ENCODE measurements around the gene KIF16B. TPM values are rescaled to one million over a fixed set of nuclear protein-coding genes. Genes with fewer than 3 reads are reported as not detected.

The KIF16B gene
- total and polyA plus RNA-seq, 9 of the 15 experiments (the other 6 are each of a cell fraction or from before 2014, with no cell fraction given), result 1.00 to 10.6 (median 8.5) TPM

- TF ChIP-seq ZBTB33 (CRISPR knock-in tag; IDR thresholded peaks at IDR 0.05), result no peak
Observed at GRCh38 chr20:16385891-16386290, 187.4 kb downstream of the KIF16B start (continued).

DNA sequence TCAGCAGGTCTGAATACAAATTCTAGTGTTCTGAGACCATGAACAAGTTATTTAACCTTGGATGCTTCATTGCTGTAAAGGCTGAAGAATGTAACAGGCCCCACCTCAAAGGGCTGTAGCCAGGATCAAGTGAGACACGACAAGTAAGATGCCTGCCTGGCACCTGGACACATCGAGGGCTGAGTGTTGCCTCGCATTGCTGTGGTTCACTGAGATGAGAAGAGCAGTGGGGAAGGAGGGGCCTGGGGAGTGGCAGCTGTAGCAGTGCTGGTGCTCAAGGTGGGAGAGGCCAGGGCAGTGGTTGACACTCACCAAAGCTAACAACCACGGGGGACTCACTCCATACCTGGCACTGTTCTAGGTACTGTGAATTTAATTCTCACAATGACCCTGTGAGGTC, 187.8 kb downstream of the KIF16B start:
- FAIRE-seq (no peak), DNase-seq (ENCODE audit: extremely low read depth in 1 of 4, low spot score in 3 of 4) (no peak), ATAC-seq (no peak)
- Histone ChIP-seq H3K27ac (ENCODE audit: extremely low read depth, low read depth, low read length) (no peak overlapping the region), H3K9me1 (ENCODE audit: control insufficient read depth, insufficient read depth, low read length) (no peaks in the 10 kb centered on the region), H3K79me2 (ENCODE audit: control insufficient read depth, insufficient read depth, low read length) (no peaks in the 10 kb centered on the region), H3K4me1 (replicated peaks in 1 of 2; ENCODE audit: control insufficient read depth in 2 of 2, insufficient read depth in 2 of 2, low read length in 2 of 2) (no peaks in the 10 kb centered on the region), H3K27me3 (ENCODE audit: control insufficient read depth in 2 of 2, insufficient read depth in 2 of 2, low read length in 2 of 2) (no peaks in the 10 kb centered on the region), H3K9me3 (replicated peaks; ENCODE audit: control insufficient read depth, insufficient read depth, low read depth, low read length) (no peaks in the 10 kb centered on the region), H3K36me3 (ENCODE audit: control insufficient read depth, insufficient read depth, low read length) (no peaks in the 10 kb centered on the region), H4K20me1 (replicated peaks; ENCODE audit: control insufficient read depth, insufficient read depth, low read length) (no peaks in the 10 kb centered on the region), H3K4me3 (no peak overlapping the region), H3K9ac (ENCODE audit: insufficient read depth in 1 of 2, low read depth in 2 of 2, low read length in 2 of 2) (no peak overlapping the region), H3K4me2 (ENCODE audit: insufficient read depth, low read length) (no peak overlapping the region), H2AFZ (ENCODE audit: low read depth, low read length) (no peak overlapping the region)
- ChIA-PET POLR2A (interaction anchor here (0.9 kb wide), 1 partner anchor 10 kb away, joined by 3 read pairs; no protein-coding TSS in a partner anchor), CTCF (ENCODE audit: low intra/inter-chr PET ratio) (no interaction called here)
- intact Hi-C loops (cut with micrococcal nuclease), result no loop called here
- no TSS peak for BruUV-seq (replicated peaks)
- in situ Hi-C loops (cut with MboI), result no loop called here
- WGBS (ENCODE audit: insufficient coverage, low coverage, missing lambda C conversion rate), result 66% methylated on average over 4 of the region's 4 CpGs
- TF ChIP-seq DPF2 (IDR thresholded peaks at IDR 0.05) (no peak), SIN3B (IDR thresholded peaks at IDR 0.05; ENCODE audit: low read depth) (no peak), ZKSCAN8 (CRISPR knock-in tag; IDR thresholded peaks at IDR 0.05) (no peak), SIRT6 (IDR thresholded peaks at IDR 0.05; ENCODE audit: low read depth, low read length) (no peak), ZC3H8 (IDR thresholded peaks at IDR 0.05) (no peak), SAFB2 (IDR thresholded peaks at IDR 0.05; ENCODE audit: borderline replicate concordance, low read depth, low read length, severe bottlenecking) (no peak), ZNF696 (CRISPR knock-in tag; conservative IDR thresholded peaks at IDR 0.05) (no peak), HCFC1 (IDR thresholded peaks at IDR 0.05; ENCODE audit: low read depth, low read length) (no peak), ZNF707 (CRISPR knock-in tag; conservative IDR thresholded peaks at IDR 0.05) (no peak)
